NCI-H748 (cell line): ENCODE data around the gene CSF3R.

Experiments used
- DNase-seq: peaks from one replicate; lab custom pipeline; 2025; ENCODE audit not compliant: unreplicated experiment; lab: John Stamatoyannopoulos, UW

CSF3R gene

DNA sequence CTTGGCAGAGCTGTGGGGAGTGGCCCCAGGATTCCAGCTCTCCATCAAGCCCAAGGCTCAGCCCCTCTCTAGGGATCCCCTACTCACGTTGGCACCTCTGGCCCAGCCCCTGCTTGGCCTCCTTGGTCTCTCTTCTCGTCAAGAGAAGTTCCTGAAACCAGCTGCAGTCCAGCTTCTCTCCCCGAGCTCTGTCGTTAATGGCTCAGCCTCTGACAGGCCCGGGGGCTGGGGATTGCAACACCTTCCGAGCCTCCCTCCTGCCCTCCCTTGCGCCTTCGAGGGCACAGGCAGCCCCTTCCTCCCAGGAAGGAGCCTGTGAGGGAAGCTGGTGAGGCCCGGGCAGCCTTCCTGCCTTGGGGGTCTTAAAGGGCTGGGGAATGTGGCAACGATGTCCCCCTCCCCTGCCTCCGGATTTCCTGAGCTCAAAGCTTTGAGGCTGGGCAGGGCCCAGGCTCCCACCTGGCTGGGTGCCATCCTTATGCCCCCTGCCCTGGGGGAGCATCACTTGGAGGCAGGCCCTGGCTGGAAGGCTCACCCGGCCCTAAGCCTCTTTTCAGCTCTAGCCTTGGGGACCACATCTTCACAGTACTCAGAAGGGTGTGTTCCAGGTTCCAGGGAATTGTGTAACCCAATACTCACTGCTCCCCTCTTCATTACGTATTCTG is at the start of gene CSF3R:
Gene CSF3R, minus strand, starts transcription at position 190 of the 665 bp plus-strand sequence. CDS start 3,417 bp downstream, outside the sequence.
- DNase-seq: no peak

DNA sequence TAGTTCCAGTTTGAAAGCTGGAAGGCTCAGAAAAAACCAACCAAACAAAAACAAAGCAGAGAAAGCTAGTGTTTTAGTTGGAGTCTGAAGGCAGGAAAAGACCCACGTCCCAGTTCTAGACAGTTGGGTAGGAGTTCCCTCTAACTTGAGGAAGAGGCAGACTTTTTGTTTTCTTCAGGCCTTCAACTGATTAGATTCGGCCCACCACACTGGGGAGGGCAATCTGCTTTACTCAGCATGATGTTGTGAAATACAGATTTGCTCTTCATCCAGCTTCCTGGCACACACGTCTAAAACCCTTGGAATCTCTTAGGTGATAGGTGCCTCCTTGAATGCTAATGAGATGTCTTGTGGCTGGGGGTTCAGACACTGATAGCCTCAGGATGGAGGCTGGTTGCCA is 49.1 kb upstream of the CSF3R start:
- DNase-seq: no peak

DNA sequence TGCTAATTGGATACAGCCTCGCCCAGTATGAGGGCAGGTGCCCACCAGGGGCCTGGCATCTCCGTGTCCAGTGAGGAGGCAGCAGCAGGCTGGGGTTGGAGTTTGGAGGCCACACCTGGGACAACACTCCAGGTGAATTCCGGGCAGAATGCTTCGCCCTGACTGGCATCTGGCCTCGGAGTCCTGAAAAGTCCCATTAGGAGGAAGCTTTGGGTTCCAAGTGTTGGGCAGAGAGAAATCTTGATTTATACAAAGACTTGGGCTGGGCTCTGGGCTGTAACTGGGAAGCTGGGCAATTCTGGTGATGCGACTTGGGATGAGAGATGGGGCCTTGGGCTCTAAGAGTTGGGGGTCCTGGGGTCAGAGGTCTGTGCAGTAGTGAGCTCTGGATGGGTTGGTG is 48.1 kb upstream of the CSF3R start:
- no peak for DNase-seq

DNA sequence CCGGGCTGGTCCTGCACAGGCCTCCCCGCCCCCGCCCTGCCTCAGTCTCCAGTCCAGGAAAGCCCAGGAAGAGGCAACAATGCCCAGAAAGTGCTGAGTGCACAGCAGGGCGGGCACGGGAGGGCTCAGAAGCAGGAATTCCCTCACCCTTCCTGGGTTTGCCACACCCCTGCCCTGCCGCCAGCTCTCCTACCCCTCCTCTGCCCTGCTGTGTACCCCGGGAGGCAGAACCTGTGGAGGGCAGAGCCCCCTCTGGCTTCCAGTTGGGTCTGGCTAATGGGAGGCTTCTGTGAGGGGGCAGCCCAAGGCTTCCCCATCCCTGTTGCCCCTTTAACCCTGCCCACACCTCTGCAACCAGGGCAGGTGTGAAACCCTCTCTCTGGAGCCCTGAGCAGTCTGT is 47.5 kb upstream of the CSF3R start:
- no peak for DNase-seq

DNA sequence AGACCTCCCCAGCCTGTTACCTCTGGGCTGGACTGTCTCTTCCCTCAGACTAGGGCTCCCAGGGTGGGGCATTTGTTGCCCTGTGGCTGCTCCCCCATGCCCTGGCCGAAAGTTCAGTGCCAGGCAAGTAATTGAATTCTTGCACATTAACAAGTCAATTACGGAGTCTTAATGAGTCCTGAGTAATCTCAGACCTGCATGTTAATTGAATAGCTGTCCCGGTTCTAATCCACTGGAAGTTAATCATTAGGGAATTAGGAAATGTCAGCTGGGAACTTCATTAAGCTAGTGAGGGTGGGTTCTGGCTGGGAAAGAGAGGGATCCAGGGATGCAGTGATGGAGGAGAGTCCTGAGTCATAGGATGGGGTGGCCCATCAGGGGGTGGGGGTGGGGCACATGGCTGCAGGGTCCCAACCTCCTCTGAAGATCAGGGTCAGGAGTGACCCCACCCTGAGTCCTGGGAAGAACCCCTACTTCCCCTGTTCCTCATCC is 47.1 kb upstream of the CSF3R start:
- no peak for DNase-seq

DNA sequence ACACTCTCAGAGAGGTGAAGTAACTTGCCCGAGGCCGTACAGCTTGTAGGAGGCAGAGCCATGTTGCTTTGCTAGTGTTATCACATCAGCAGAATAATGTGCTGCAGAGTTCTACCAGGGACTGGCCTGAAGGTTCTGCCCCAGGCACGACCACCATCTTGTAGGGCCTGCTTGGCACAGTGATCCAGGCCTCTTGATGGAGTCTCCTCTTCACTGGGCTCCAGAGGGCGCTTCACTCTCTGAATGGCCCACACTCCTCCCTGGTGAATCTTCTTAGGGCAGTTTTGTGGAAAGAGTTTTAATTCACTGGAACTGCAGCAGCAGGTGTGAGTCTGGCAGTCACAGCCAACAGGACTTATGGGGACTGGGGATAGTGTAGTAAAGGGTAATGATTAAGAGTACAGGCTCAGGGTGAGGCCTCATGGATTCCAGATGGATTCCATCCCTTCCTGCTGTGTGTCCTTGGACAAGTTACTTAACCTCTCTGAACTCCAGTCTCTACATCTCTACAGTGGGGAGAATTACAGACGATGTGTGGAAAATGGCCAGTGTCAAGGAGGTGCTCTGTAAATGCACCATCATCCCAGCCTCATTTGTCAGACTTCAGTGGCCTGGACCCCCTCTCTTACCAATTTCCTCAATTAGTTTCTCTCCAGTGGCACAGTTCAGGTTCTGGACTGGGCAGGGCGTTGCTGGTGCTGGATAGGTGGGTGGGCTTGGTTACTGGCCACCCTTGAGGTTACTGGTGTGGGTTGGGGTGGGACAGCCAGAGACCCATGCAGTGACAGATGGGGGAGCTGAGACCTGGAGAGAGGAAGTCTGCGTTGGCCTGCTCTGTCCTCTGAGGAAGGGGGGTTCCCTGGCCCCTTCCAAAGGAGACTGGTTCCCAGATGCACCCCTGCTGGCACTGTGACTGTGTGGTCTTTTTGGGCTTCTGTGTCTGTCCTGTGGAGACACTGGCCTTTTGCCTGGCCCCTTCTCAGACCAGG is 45.9 kb upstream of the CSF3R start:
- DNase-seq: no peak

DNA sequence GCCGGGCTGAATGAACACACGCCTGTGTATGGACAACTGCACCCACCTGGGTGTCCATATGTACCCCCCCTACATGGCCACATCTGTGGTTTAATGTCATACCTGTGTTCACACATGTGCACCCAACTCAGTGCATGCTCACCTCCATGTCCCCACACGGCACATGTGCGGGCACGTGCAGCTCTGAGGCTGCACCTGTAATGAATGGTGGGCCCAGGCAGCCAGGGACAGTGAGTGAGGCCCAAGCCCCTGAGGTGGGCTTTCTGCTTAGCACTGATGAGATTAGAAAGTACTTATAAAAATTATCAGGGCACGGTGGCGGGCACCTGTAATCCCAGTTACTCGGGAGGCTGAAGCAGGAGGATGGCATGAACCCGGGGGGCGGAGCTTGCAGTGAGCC is 42.5 kb upstream of the CSF3R start:
- no peak for DNase-seq

DNA sequence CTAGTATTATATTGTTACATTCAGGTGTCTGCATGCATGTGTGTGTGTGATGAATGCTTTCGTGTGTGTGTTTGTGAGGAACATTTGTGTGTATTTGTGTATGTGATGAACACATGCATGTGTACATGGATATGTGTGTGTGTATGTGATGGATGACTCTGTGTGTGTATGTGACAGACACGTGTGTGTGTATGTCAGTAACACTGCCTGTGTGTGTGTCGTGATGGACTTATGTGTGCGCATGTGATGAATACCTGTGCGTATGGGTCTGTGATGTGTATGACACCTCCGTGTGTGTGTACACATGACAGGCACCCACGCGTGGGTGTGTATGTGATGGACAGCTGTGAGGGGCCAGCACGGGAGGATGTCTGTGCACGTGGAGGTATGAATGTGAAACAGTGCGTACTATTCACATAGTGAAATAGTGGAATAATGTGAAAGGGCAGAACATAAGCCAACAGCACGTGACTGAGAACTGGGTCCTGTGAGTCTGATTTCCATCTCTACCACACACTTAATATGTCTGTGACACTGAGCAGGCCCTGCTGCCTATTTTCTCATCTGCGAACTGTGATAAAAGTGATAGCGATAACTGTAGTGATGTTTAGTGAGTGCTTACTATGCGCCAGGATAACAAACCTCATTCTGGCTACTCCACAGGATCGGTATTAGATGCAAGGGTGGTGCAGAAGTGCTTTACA is 41.8 kb upstream of the CSF3R start:
- DNase-seq: no peak

DNA sequence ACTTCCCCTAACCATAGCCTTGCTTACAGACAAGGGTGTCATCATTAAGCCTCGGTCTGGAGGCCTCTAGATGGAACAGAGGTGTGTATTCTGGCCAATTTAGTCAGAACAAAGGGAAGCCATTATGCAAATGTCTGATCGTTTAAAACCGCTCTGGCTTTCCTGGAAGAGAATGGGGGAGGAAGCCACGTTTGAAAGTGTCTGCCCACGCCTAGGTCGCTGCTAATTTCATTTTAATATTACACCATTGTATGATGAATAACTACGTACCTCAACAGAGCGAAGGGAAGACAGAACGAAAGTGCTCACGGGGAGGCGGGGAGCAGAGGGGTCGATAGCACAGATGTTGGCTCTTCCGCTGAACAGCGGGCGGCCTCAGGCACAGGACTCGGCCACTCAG is 41.1 kb upstream of the CSF3R start:
- DNase-seq: no peak

DNA sequence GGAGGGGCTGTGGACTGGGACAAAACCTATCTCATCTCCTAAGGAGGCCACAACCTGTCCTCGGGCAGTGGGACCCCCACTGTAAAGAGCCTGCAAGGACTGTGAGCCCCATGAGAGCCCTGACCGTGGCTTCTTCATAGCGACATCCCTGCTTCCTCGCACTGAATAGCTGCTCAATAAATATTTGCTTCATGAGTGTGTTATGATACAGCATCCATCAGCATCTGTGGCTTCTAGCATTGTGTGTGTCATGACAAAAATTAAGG is 40.5 kb upstream of the CSF3R start:
- no peak for DNase-seq

DNA sequence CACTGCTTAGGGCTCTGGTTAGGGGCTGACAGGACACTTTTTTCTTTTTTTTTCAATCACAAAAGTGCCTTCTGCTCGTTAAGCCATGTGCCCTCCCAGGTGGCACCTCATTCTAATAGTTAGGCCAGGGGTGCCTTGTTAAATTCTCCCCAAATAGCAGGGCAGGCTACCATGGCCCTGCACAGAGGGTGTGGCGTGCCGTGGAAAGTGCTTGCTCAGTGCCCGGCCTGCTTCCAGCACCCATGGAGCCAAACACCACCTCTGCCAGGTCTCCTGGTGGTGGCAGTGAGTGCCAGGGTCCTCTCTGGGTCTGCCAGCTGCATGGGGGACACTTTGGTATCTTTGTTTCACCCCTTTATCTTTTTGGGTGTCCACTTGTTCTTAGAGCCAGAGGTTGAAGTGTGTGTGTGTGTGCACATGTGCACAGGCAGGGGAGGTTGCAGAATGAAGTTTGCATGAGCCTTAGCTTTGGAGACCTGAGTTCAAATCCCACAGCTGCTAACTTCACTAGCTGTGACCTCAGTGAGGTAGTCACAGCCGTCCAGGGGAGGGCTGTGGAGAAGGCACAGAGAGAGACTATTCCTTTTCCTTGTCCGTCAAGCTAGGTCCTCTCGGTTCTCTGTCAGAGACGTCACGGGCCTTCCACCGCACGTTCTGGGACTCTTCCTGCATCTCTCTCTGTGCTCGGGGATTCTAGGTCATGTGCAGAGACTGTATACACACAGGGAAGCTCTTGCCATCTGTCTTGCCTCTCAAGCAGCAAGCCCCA is 39.9 kb upstream of the CSF3R start:
- DNase-seq: no peak

DNA sequence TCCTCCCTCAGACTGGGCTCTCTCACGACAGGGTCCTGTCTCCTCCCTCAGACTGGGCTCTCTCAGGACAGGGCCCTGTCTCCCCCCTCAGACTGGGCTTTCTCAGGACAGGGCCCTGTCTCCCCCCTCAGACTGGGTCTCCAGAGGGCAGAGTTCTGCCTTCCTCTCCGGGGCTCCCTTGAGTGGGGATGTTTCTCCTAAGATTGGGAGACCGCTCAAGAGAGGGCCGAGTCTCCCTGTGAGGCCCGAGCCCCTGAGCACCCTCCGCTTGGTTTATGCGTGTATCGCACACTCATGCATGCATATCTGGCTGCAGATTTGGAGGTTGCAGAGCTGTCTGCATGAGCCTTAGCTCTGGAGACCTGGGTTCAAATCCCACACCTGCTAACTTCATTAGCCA is 39.3 kb upstream of the CSF3R start:
- DNase-seq: no peak

DNA sequence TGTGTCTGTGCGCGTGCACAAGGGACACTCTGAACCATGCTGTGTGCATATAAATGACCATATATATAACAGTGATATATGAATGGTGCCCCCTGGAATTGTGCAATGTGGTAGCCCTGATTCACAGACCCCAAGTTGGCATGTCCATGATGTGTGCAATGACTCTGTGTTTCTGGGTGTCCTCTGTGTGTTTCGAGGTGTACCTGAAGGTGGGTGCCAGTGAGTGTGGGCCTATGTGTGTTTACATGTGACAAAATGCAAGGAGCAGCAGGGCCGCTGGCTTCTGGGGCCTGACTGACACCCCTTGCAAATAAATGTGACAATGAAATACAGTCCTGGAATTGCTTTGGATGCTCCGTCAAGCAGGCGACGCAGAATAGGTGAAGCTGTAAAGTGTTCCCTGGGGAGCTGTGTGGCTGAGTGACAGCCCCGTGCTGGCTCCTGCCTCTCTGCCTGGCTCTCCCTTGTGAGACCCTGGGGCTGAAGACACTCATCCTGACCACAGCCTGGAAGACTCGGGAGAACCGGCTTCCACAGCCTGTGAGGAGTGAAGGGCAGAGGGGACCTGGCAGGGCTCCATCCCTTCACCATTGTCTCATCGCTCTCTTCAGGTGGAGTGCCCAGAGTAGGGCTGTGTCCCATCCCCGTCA is 38.2 kb upstream of the CSF3R start:
- no peak for DNase-seq

DNA sequence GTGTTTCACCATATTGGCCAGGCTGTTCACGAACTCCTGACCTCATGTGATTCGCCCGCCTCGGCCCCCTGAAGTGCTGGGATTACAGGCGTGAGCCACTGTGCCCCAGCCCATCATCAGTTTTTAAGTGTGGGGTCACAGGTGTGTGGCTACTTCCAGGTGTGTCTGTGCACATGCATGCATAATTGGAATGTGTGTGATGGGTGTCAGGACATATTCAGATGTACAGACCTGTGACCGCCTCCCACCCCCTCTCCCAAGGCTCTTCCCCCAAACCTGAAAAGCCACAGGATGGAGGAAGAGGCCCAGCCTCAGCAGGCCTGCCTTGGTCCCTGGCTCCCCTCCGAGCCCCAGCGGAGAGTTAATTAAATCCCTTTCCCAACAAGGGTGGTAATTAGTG is 37.3 kb upstream of the CSF3R start:
- DNase-seq: no peak

DNA sequence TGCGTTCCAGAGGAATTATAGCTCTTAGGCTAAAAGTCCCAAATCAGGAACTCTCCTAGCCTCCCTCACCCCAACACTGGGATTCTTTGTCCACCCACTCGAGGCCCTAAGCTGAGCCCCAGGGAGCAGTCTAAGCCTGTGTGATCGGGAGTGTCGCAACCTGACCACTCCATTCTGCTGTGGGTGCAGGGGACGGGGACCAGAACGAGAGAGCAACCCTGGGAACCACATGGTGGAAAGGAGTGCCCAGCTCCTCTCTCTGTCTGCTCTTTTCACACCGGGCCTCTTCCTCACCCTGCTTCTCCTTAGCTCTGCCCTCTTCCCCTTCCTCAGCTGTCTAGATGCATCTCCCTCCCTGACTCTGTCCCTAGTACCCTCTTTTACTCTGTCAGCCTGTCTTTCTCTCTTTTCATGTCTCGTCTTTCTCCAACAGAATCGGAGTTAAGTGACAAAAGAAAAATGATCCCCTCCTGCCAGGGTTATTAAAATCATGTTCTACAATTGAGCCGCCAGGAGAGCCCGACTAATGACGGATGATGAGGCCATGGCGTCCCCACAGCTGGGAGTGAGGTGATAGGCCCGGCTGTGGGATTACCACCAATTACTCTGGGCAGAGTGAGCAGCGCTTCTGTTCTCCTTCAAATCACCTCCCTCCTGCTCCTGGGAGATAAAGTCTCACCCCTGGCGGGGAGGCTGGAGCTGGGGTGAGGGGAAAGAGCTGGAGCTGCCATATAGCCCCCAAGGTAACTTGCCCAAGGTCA is 34.5 kb upstream of the CSF3R start:
- DNase-seq: no peak

DNA sequence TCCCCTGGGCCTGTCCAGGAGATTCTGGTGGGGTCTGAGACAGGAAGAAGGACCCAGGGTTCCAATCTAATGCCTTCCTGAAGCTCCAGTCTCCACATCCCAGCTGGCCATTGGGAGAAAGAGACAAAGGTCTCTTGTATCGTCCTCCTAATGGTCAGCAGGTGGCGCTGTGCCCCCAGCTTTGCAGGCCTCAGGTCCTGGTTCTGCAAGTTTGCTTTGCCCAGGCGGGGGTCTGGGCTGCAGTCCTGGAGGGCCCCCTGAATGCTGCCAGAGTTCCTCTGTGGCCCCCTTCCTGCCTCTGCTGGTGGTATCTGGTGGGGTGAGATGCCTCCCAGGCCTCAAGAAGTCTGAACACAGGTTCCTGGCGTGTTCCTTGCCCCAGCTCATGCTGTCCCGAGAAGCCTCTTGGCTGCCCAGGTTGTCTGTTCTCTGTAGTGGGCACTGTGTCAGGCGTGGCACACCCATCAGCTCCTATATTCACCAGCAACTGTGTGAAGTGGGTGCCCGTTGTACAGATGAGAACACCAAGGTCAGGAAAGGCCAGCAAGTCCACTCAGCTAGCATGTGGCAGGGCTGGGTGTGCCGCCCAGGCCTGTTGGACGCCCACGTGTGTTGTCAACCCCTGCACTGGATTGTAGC is 33.8 kb upstream of the CSF3R start:
- DNase-seq: peak; percentile 48

DNA sequence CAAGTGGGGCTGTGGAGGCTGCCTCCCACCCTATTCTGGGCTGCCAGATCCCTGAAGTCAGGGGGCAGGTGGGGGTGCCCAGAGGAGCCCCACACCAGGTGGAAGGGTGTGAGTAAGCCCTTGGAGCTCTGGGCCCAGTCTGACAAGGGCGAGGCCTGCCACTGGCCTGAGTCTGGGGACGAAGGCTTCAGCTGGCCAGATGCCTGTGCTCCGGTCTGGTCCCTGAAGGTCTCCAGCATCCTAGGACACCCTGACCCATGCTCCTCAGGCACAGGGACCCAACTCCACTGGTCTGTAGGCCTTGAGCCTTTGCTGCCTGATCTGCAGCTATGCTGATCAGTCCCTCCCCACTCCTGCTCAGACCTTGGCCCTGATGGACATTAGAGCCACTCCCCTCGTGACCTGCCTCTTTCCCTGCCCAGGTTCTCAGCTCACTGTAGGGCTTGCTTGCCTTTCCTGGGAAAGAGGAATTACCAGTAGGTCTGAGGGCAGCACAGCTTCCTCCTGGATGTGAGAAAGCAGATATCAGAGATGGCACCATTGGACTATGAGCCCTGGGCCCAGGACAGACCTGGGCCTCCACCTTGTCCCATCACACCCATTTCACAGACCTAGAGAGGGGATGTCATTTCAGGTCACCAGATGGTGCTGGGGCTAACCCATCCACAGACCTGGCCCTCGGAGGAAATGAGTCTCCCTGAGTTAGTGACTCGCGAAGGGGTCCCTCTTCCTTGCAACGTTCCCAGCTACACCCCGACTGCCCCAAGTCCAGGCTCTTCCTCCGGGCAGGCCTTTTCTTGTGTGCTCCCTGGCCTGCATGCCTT is 32.8 kb upstream of the CSF3R start:
- no peak for DNase-seq

DNA sequence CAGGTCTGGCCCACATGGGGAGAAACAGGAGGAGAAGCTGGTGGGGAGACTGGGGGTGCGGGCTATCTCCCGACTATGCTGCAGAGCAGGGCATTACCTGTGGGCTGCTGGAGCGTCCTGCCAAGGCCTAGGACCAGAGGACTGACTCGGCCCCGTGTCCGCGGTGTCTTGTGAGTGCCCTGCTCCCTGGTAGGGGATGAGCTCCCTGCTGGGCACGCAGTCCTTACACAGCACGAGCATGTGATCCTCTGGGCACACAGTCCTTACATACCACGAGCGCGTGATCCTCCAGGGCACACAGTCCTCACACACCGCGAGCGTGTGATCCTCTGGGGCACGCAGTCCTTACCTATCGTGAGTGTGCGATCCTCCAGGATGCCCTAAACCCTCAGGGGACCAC is 31.8 kb upstream of the CSF3R start:
- DNase-seq: no peak
